HL-60 (cell line): ENCODE results near the gene TIMM8B.
"Not testable (repeated sequence)": the region's sequence is repeated elsewhere in the genome, so short reads cannot be mapped to it uniquely, and the experiment has no call there.

Experiments used
- DNase-seq, 2 experiments: peaks; one replicate each; pipeline ENCODE4 v3.0.0-alpha.2; 2010 to 2020; ENCODE audit warnings: low read depth in 1 of 2, low spot score in 1 of 2
- H3K27ac ChIP-seq: fragments of 250-450 bp; sonication (Bioruptor Pico); replicated peaks from 2 replicates; pipeline ENCODE4 v1.5.1; 2020; ENCODE audit warnings: mild to moderate bottlenecking, moderate library complexity
- H3K27me3 ChIP-seq: fragments of 250-450 bp; sonication (Bioruptor Pico); 2 replicates; pipeline ENCODE4 v1.5.1; 2021; ENCODE audit warnings: mild to moderate bottlenecking, moderate library complexity; ENCODE audit not compliant: insufficient read depth, poor library complexity, severe bottlenecking
- H3K4me3 ChIP-seq: replicated peaks from 2 replicates; pipeline ENCODE4 v1.5.1; 2011; ENCODE audit warnings: mild to moderate bottlenecking, control low read depth, low read length; ENCODE audit not compliant: insufficient read depth
- CTCF ChIP-seq: IDR thresholded peaks from one replicate; pipeline ENCODE4 v1.5.1; 2011; ENCODE audit warnings: low read length, control low read depth, inconsistent platforms; ENCODE audit not compliant: insufficient read depth
- GABPA ChIP-seq: IDR thresholded peaks from 2 replicates; pipeline ENCODE4 v1.6.1; 2012; ENCODE audit warnings: low read depth
- POLR2AphosphoS5 ChIP-seq: IDR thresholded peaks from 2 replicates; pipeline ENCODE4 v1.6.1; 2012; ENCODE audit warnings: low read depth
- REST ChIP-seq: IDR thresholded peaks from 2 replicates; pipeline ENCODE4 v1.6.1; 2012; ENCODE audit warnings: low read depth; ENCODE audit not compliant: insufficient replicate concordance
- SPI1 ChIP-seq: IDR thresholded peaks from 2 replicates; pipeline ENCODE4 v1.6.1; 2012; ENCODE audit warnings: low read depth, mild to moderate bottlenecking, borderline replicate concordance

Gene TIMM8B

GRCh38 chr11:112051768-112052167, 34.8 kb downstream of the TIMM8B start:
- H3K27me3 ChIP-seq: no peaks in the 10 kb centered on the region
- H3K27ac ChIP-seq: no peak overlapping the region
- TF ChIP-seq POLR2AphosphoS5 (no peak), CTCF (no peak), REST (no peak), GABPA (no peak), SPI1 (no peak)
- H3K4me3 ChIP-seq: no peak overlapping the region
- no peak for DNase-seq

GRCh38 chr11:112050721-112051120, 35.8 kb downstream of the TIMM8B start:
- no peaks in the 10 kb centered on the region for H3K27me3 ChIP-seq
- H3K27ac ChIP-seq: no peak overlapping the region
- no peak overlapping the region for H3K4me3 ChIP-seq
- TF ChIP-seq CTCF: no peak
- TF ChIP-seq POLR2AphosphoS5: no peak
- no peak for TF ChIP-seq GABPA
- TF ChIP-seq REST: no peak
- no peak for TF ChIP-seq SPI1
- no peak for DNase-seq

GRCh38 chr11:112049777-112050176, 36.8 kb downstream of the TIMM8B start:
- no peak for TF ChIP-seq SPI1
- no peak for TF ChIP-seq POLR2AphosphoS5
- no peak for TF ChIP-seq GABPA
- Histone ChIP-seq H3K27me3 (no peaks in the 10 kb centered on the region), H3K4me3 (no peak overlapping the region), H3K27ac (no peak overlapping the region)
- DNase-seq: no peak

GRCh38 chr11:112048256-112048655, 38.3 kb downstream of the TIMM8B start:
- H3K4me3 ChIP-seq, H3K27me3 ChIP-seq, H3K27ac ChIP-seq, DNase-seq: not testable (repeated sequence)
- TF ChIP-seq SPI1: peak; percentile 67

GRCh38 chr11:112046647-112047046, 39.9 kb downstream of the TIMM8B start:
- DNase-seq, H3K27ac ChIP-seq, H3K27me3 ChIP-seq, H3K4me3 ChIP-seq: not testable (repeated sequence)
